CD4-positive, alpha-beta T cell (primary cell): ENCODE data around the gene CDH13. TPM values are rescaled to one million over a fixed set of nuclear protein-coding genes. Genes with fewer than 3 reads are reported as not detected.

Experiments
- ATAC-seq: fragments of 200-7000 bp; cut with Tn5 transposase; one replicate; pipeline ENCODE4 v1.10.0; 2022; ENCODE audit warnings: mild to moderate bottlenecking; ENCODE audit not compliant: poor library complexity
- CTCF ChIA-PET: fragments of 350-600 bp; sonication (Branson Sonifier 250); formaldehyde crosslinking; loops from one replicate; lab custom pipeline; 2021; ENCODE audit warnings: antibody characterized with exemption, inconsistent platforms; lab: Charles Lee
- POLR2A ChIA-PET: fragments of 350-600 bp; sonication (Branson Sonifier 250); formaldehyde crosslinking; loops from one replicate; lab custom pipeline; 2021; ENCODE audit warnings: antibody characterized with exemption, inconsistent platforms; lab: Charles Lee
- DNase-seq, 14 experiments: peaks; one replicate each; pipeline ENCODE4 v3.0.0-alpha.2; 2013 to 2020; ENCODE audit warnings: mixed read lengths in 2 of 14
- H3K27ac ChIP-seq, 2 donors: one replicate each; pipeline versions ENCODE4 v1.5.1 to v1.7.0; 2013; ENCODE audit warnings: low read length in 2 of 2, low read depth in 1 of 2, mild to moderate bottlenecking in 1 of 2
- H3K27me3 ChIP-seq, 2 experiments: 1 replicate in 1 of 2; 2 replicates in 1 of 2; pipeline versions ENCODE4 v1.6.1 to v1.7.0; 2013; ENCODE audit warnings: low read length in 2 of 2, control low read depth in 1 of 2, mild to moderate bottlenecking in 1 of 2, moderate library complexity in 1 of 2; ENCODE audit not compliant: insufficient read depth in 2 of 2, control insufficient read depth in 1 of 2
- H3K36me3 ChIP-seq: one replicate; pipeline ENCODE4 v1.6.1; 2013; ENCODE audit warnings: low read length, control low read depth; ENCODE audit not compliant: insufficient read depth
- H3K4me1 ChIP-seq: one replicate; pipeline ENCODE4 v1.6.1; 2013; ENCODE audit warnings: low read length, control low read depth; ENCODE audit not compliant: insufficient read depth
- H3K4me3 ChIP-seq: one replicate; pipeline ENCODE4 v1.5.1; 2013; ENCODE audit warnings: mild to moderate bottlenecking, low read length, moderate library complexity
- H3K9me3 ChIP-seq, 2 experiments: 1 replicate in 1 of 2; 2 replicates in 1 of 2; pipeline versions ENCODE4 v1.6.1 to v1.7.0; 2013; ENCODE audit warnings: low read length in 2 of 2, mild to moderate bottlenecking in 2 of 2, control low read depth in 1 of 2, moderate library complexity in 1 of 2; ENCODE audit not compliant: control insufficient read depth in 1 of 2, insufficient read depth in 1 of 2
- H3K27ac Mint-ChIP-seq: one replicate; pipeline ENCODE4 v1.8.0; 2020; ENCODE audit warnings: mixed read lengths
- H3K27me3 Mint-ChIP-seq: one replicate; pipeline ENCODE4 v1.8.0; 2021; ENCODE audit warnings: mixed read lengths
- H3K36me3 Mint-ChIP-seq: one replicate; pipeline ENCODE4 v1.8.0; 2021; ENCODE audit warnings: low read depth, mixed read lengths
- H3K4me1 Mint-ChIP-seq: one replicate; pipeline ENCODE4 v1.8.0; 2021; ENCODE audit warnings: low read depth, mixed read lengths
- H3K4me3 Mint-ChIP-seq: one replicate; pipeline ENCODE4 v1.8.0; 2020; ENCODE audit warnings: mild to moderate bottlenecking, mixed read lengths
- H3K9me3 Mint-ChIP-seq: one replicate; pipeline ENCODE4 v1.8.0; 2020; ENCODE audit warnings: mixed read lengths
- CTCF ChIP-seq: fragments of 200-600 bp; IDR thresholded peaks from one replicate; pipeline ENCODE4 v1.8.0; 2022; ENCODE audit warnings: antibody characterized with exemption, mild to moderate bottlenecking
- intact Hi-C, 2 experiments: fragments of 100-400 bp; cut with DNase I in 1 of 2; cut with micrococcal nuclease in 1 of 2; formaldehyde crosslinking; loops; one replicate each; pipeline versions ENCODE4 v1.15.1 to v1.9.0; 2023 to 2025; cut with DNase I, micrococcal nuclease
- total RNA-seq, 174 experiments: library from RNA in 2 of 174; stranded (reverse) in 2 of 174; gene quantifications; one replicate each; pipeline ENCODE4 v1.2.3 and lab custom pipeline; 2021 to 2026

The CDH13 gene
- total RNA-seq, 2 experiments from 2014 or later: not detected

GRCh38 chr16:83842756-83843507, 1216.2 kb downstream of the CDH13 start:
- H3K27ac Mint-ChIP-seq: no peak overlapping the region
- H3K4me3 Mint-ChIP-seq: no peak overlapping the region
- Histone ChIP-seq H3K4me3 (no peak overlapping the region), H3K27me3 (peaks cover 2 to 3% of the 10 kb centered on the region in 2 experiments), H3K4me1 (no peaks in the 10 kb centered on the region), H3K36me3 (no peaks in the 10 kb centered on the region), H3K9me3 (no peaks in the 10 kb centered on the region), H3K27ac (no peak overlapping the region)
- no peak for DNase-seq
- CTCF ChIA-PET: no interaction called here
- no peaks in the 10 kb centered on the region for H3K9me3 Mint-ChIP-seq
- intact Hi-C loops: no loop called here
- H3K36me3 Mint-ChIP-seq: no peaks in the 10 kb centered on the region
- POLR2A ChIA-PET: no interaction called here
- no peak for ATAC-seq
- no peaks in the 10 kb centered on the region for H3K4me1 Mint-ChIP-seq
- no peak for TF ChIP-seq CTCF
- peaks cover 1% of the 10 kb centered on the region for H3K27me3 Mint-ChIP-seq

GRCh38 chr16:83843657-83844056, 1216.9 kb downstream of the CDH13 start:
- intact Hi-C loops: no loop called here
- H3K36me3 ChIP-seq: no peaks in the 10 kb centered on the region
- H3K9me3 ChIP-seq: no peaks in the 10 kb centered on the region
- no peaks in the 10 kb centered on the region for H3K36me3 Mint-ChIP-seq
- no peaks in the 10 kb centered on the region for H3K9me3 Mint-ChIP-seq
- DNase-seq (no peak), ATAC-seq (no peak)
- H3K27ac ChIP-seq: no peak overlapping the region
- ChIA-PET POLR2A (no interaction called here), CTCF (no interaction called here)
- H3K4me3 ChIP-seq: no peak overlapping the region
- TF ChIP-seq CTCF: no peak
- H3K4me3 Mint-ChIP-seq: no peak overlapping the region
- H3K4me1 Mint-ChIP-seq: no peaks in the 10 kb centered on the region
- no peak overlapping the region for H3K27ac Mint-ChIP-seq
- H3K27me3 ChIP-seq: peaks cover 0 to 2% of the 10 kb centered on the region in 2 experiments
- no peaks in the 10 kb centered on the region for H3K4me1 ChIP-seq
- no peaks in the 10 kb centered on the region for H3K27me3 Mint-ChIP-seq

- ChIA-PET CTCF (no interaction called here), POLR2A (no interaction called here)
- Histone ChIP-seq H3K9me3 (no peaks in the 10 kb centered on the region), H3K36me3 (no peaks in the 10 kb centered on the region), H3K4me3 (no peak overlapping the region), H3K27ac (no peak overlapping the region), H3K27me3 (peaks cover 0 to 2% of the 10 kb centered on the region in 2 experiments), H3K4me1 (no peaks in the 10 kb centered on the region)
- Mint-ChIP-seq H3K4me1 (no peaks in the 10 kb centered on the region), H3K27ac (no peak overlapping the region), H3K27me3 (no peaks in the 10 kb centered on the region), H3K36me3 (no peaks in the 10 kb centered on the region), H3K4me3 (no peak overlapping the region), H3K9me3 (no peaks in the 10 kb centered on the region)
- no peak for ATAC-seq
- TF ChIP-seq CTCF: no peak
- no peak for DNase-seq
- intact Hi-C loops: no loop called here
Measured at GRCh38 chr16:83845263-83845662, 1218.5 kb downstream of the CDH13 start.
